BJ (cell line): ENCODE data around the gene TUBE1. TPM values are rescaled to one million over a fixed set of nuclear protein-coding genes. Genes with fewer than 3 reads are reported as not detected.

Experiments
- CTCF ChIA-PET: fragments of 350-600 bp; formaldehyde crosslinking; extraction: SDS; loops from one replicate; lab custom pipeline; 2021; ENCODE audit warnings: antibody characterized with exemption, inconsistent platforms; lab: Yijun Ruan, JAX
- POLR2A ChIA-PET: fragments of 300-600 bp; sonication (Branson Sonifier 250); formaldehyde crosslinking; extraction: SDS; loops from one replicate; lab custom pipeline; 2021; ENCODE audit warnings: antibody characterized with exemption; lab: Charles Lee
- DNase-seq: peaks from one replicate; pipeline ENCODE4 v3.0.0-alpha.2; 2011; ENCODE audit warnings: low read depth
- H3K27me3 ChIP-seq: 2 replicates; pipeline ENCODE4 v1.6.0; 2011; ENCODE audit warnings: low read length; ENCODE audit not compliant: control insufficient read depth, insufficient read depth
- H3K36me3 ChIP-seq: 2 replicates; pipeline ENCODE4 v1.5.1; 2011; ENCODE audit warnings: low read length; ENCODE audit not compliant: control insufficient read depth, insufficient read depth
- H3K4me3 ChIP-seq: 2 replicates; pipeline ENCODE4 v1.5.1; 2011; ENCODE audit warnings: low read depth, mild to moderate bottlenecking, control low read depth, low read length
- CTCF ChIP-seq: IDR thresholded peaks from 2 replicates; pipeline ENCODE4 v1.5.1; 2011; ENCODE audit warnings: low read depth, mild to moderate bottlenecking, control low read depth, inconsistent platforms, low read length, moderate library complexity; ENCODE audit not compliant: insufficient read depth
- polyA plus RNA-seq: library from polyadenylated mRNA; depleted of rRNA; stranded (reverse); fragments of >200 nt; gene quantifications from 2 replicates; pipeline ENCODE4 v1.2.3, GENCODE V29; 2011

The TUBE1 gene
- polyA plus RNA-seq, 1 experiment: 16.6 TPM

- no peak for TF ChIP-seq CTCF
- H3K27me3 ChIP-seq: no peaks in the 10 kb centered on the region
- ChIA-PET CTCF (interaction anchor here (1.8 to 2.4 kb wide), 2 partner anchors 23 to 328 kb away, joined by 6 to 13 read pairs; no protein-coding TSS in a partner anchor), POLR2A (interaction anchor here (0.6 to 0.7 kb wide), 2 partner anchors 281 to 1496 kb away, joined by 3 to 4 read pairs; no protein-coding TSS in a partner anchor)
- peak; percentile 86 for DNase-seq
- H3K36me3 ChIP-seq: no peaks in the 10 kb centered on the region
- no peak overlapping the region for H3K4me3 ChIP-seq
These were observed 49.5 kb downstream of the TUBE1 start for GRCh38 chr6:112037783-112038216.

GRCh38 chr6:112036088-112036637 lies 51.1 kb downstream of the TUBE1 start:
- no peak for TF ChIP-seq CTCF
- ChIA-PET CTCF (interaction anchor here (1.1 to 1.2 kb wide), 3 partner anchors 9 to 328 kb away, joined by 3 to 4 read pairs (median 3); no protein-coding TSS in a partner anchor), POLR2A (no interaction called here)
- Histone ChIP-seq H3K36me3 (no peaks in the 10 kb centered on the region), H3K27me3 (peaks cover 2% of the 10 kb centered on the region; the same call in 1 of the 2 replicates), H3K4me3 (no peak overlapping the region)
- DNase-seq: no peak

- Histone ChIP-seq H3K36me3 (no peaks in the 10 kb centered on the region), H3K4me3 (no peak overlapping the region), H3K27me3 (peaks cover 5% of the 10 kb centered on the region; the same call in 1 of the 2 replicates)
- ChIA-PET CTCF (no interaction called here), POLR2A (no interaction called here)
- DNase-seq: no peak
- no peak for TF ChIP-seq CTCF
These were observed 52.7 kb downstream of the TUBE1 start for GRCh38 chr6:112034616-112034995.

DNA sequence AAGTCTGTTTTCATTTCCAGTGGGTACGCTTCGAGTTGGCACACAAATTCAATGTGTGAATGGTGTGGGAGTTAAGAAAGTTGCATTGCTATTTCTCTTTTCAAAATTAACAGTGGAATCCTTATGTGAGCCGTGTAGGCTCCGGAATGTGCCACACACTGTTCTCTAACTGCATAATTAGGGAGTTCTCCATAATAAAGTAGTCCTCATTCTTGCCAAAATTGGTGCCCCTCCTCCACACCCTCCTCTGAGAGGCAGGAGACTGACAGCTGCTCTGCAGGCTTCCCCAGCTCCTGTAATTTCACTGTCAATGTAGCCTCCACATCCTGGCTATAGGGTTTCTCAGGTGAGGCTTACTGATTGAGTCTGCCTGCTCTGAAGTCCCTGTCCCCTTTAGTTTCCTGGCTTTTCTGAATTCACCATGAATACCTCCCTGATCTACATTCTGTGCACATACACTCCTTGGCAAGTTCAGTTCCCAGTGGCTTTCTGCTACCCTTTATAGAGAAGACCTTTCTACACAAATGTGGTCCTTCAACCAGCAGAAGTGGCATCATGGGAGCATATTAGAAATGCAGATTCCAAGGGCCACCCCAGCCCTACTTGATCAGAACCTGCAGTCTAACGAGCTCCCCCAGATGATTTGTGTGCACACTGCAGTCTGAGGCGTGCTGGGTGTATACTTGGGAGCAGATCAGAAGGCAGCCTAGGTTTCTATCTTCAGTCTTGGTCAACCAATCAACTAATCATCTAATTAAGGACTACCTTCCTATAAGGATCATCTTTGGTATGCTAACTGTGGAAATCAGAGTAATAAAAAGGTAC lies 53.3 kb downstream of the TUBE1 start:
- ChIA-PET POLR2A (no interaction called here), CTCF (interaction anchor here (1.0 kb wide), 1 partner anchor 9 kb away, joined by 4 read pairs; no protein-coding TSS in a partner anchor)
- Histone ChIP-seq H3K36me3 (no peaks in the 10 kb centered on the region), H3K4me3 (no peak overlapping the region), H3K27me3 (peaks cover 5% of the 10 kb centered on the region; the same call in 1 of the 2 replicates)
- no peak for TF ChIP-seq CTCF
- DNase-seq: no peak

DNA sequence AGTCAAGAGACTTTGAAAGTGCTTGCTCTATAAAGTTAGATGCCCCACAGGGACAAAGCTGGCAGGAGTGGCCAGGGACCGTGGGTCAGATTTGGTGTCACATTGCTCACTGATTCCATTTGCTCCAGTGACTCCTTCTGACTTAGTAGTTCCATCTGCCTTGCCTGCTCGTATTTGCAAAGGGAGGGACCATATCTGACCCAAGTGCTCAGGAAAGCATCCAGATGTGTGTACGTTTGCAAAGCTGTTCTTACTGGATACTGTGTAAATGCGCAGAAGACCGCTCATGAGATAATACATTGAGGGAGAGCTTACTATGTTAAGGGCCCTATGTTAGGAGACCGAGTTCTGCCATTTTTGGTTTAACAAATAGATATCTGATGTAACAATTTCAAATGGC lies 54.6 kb downstream of the TUBE1 start:
- POLR2A ChIA-PET: no interaction called here
- DNase-seq: no peak
- Histone ChIP-seq H3K27me3 (peaks cover 5% of the 10 kb centered on the region; the same call in 1 of the 2 replicates), H3K36me3 (no peaks in the 10 kb centered on the region), H3K4me3 (no peak overlapping the region)
- TF ChIP-seq CTCF: no peak
- CTCF ChIA-PET: interaction anchor here (0.9 to 1.0 kb wide), 2 partner anchors 11 to 324 kb away, joined by 3 to 4 read pairs; no protein-coding TSS in a partner anchor
